ENCODE data around the gene EEIG1. TPM values are rescaled to one million over a fixed set of nuclear protein-coding genes. Genes with fewer than 3 reads are reported as not detected.

Gene EEIG1
- total and polyA plus RNA-seq, 2 of the 4 experiments (the other 2 are of a cell fraction): 1.1 to 23.2 TPM

- H3K18ac ChIP-seq (ENCODE audit: low read depth, low read length): peak overlapping the region; percentile 32; the same call in 1 of the 2 replicates
- H4K8ac ChIP-seq (ENCODE audit: low read depth in 2 of 2, low read length in 2 of 2): peak overlapping the region in 1 of 2 experiments; percentile 65; a peak in 1 of 4 replicates
- H2BK5ac ChIP-seq (ENCODE audit: low read depth, low read length, poor library complexity, severe bottlenecking): peak overlapping the region; percentile 0
- peaks cover 11% of the 10 kb centered on the region; the same call in 1 of the 2 replicates for H3K9me1 ChIP-seq (ENCODE audit: insufficient read depth, low read length)
- no peaks in the 10 kb centered on the region for H3K27me3 ChIP-seq (ENCODE audit: control insufficient read depth, insufficient read depth, low read length)
- H2BK20ac ChIP-seq (ENCODE audit: low read depth, low read length): no peak overlapping the region
- in situ Hi-C loops (cut with MboI; ENCODE audit: low sequenced_read_pairs): no loop called here
- peak overlapping the region; percentile 71 for H3K4me2 ChIP-seq (ENCODE audit: low read depth, low read length)
- H3K56ac ChIP-seq (ENCODE audit: extremely low read depth, insufficient read depth, low read length): no peak overlapping the region
- 66% methylated on average over 7 of the region's 12 CpGs; no CpG with 5 or more reads in 1 of the 2 experiments for WGBS, 2 experiments (ENCODE audit: extremely low coverage in 2 of 2, insufficient read length in 1 of 2)
- no TSS peak for BruUV-seq (replicated peaks)
- peak overlapping the region; percentile 9 for H2AFZ ChIP-seq (replicated peaks; ENCODE audit: low read length, poor library complexity)
- peaks cover 70% of the 10 kb centered on the region for H4K20me1 ChIP-seq (ENCODE audit: insufficient read depth, low read length)
- dilution Hi-C loops (cut with HindIII; ENCODE audit: low sequenced_read_pairs, unreplicated experiment): no loop called here
- peak; percentile 80 for DNase-seq
- peak overlapping the region; percentile 23; the same call in 1 of the 2 replicates for H3K23ac ChIP-seq (ENCODE audit: low read depth, low read length)
- H3K4ac ChIP-seq (ENCODE audit: low read depth, low read length): peak overlapping the region; percentile 59
- H3K4me3 ChIP-seq (ENCODE audit: insufficient read depth, low read depth, low read length): peak overlapping the region; percentile 0; the same call in 1 of the 2 replicates
- ChIA-PET POLR2A (ENCODE audit: unreplicated experiment) (interaction anchor here (0.9 kb wide), 1 partner anchor 122 kb away, joined by 3 read pairs; no protein-coding TSS in a partner anchor), CTCF (interaction anchor here (0.6 to 2.2 kb wide), 4 partner anchors 12 to 140 kb away, joined by 3 to 8 read pairs (median 4); no protein-coding TSS in a partner anchor)
- H4K91ac ChIP-seq (ENCODE audit: insufficient read depth, low read depth, low read length): peak overlapping the region; percentile 44
- no peaks in the 10 kb centered on the region for H3K9me3 ChIP-seq (ENCODE audit: control insufficient read depth, insufficient read depth, low read length)
- TF ChIP-seq RAD21 (IDR thresholded peaks at IDR 0.05; ENCODE audit: low read length): 0 out of 2 replicates have a peak, but pooled peaks have one; percentile 11
- no peak for TF ChIP-seq USF2 (IDR thresholded peaks at IDR 0.05; ENCODE audit: low read depth, low read length)
- no peak for TF ChIP-seq RCOR1 (IDR thresholded peaks at IDR 0.05; ENCODE audit: insufficient replicate concordance, low read length)
- TF ChIP-seq CEBPB (IDR thresholded peaks at IDR 0.05; ENCODE audit: low read depth, low read length): peak; percentile 59
- H3K4me1 ChIP-seq (ENCODE audit: control insufficient read depth, insufficient read depth, low read length): peaks cover 34% of the 10 kb centered on the region
- H3K14ac ChIP-seq (replicated peaks; ENCODE audit: low read depth, low read length): peak overlapping the region; percentile 24; the same call in 1 of the 2 replicates
- peaks cover 24 to 73% of the 10 kb centered on the region in 2 experiments for H3K79me1 ChIP-seq (ENCODE audit: low read depth in 1 of 2, low read length in 2 of 2)
- H3K9ac ChIP-seq (ENCODE audit: low read depth, low read length): peak overlapping the region; percentile 48
- no peaks in the 10 kb centered on the region for H3K36me3 ChIP-seq (ENCODE audit: control insufficient read depth, insufficient read depth, low read length)
- peak overlapping the region; percentile 19; the same call in 1 of the 2 replicates for H3K27ac ChIP-seq (ENCODE audit: insufficient read depth, low read length)
- ATAC-seq (ENCODE audit: low read depth): peak; percentile 21
- H2BK120ac ChIP-seq (ENCODE audit: low read depth, low read length): no peak overlapping the region
- H2BK15ac ChIP-seq (ENCODE audit: low read depth, low read length): no peak overlapping the region
- intact Hi-C loops (cut with micrococcal nuclease): no loop called here
- no peak overlapping the region for H4K5ac ChIP-seq (ENCODE audit: low read depth, low read length)
- peak overlapping the region; percentile 56 for H2AK5ac ChIP-seq (ENCODE audit: low read depth, low read length)
- H2AK9ac ChIP-seq (replicated peaks; ENCODE audit: low read depth, low read length, poor library complexity): peak overlapping the region; percentile 77
Measured at GRCh38 chr9:127977884-127978647, 2.7 kb downstream of the EEIG1 start.
